NCI-H128 (cell line): ENCODE measurements around the gene ADAMTS4.
"Not testable (repeated sequence)": the region's sequence is repeated elsewhere in the genome, so short reads cannot be mapped to it uniquely, and the experiment has no call there.

Source experiments
- DNase-seq: peaks from one replicate; lab custom pipeline; 2025; ENCODE audit not compliant: unreplicated experiment; lab: John Stamatoyannopoulos, UW

Gene ADAMTS4

GRCh38 chr1:161198897-161199431, at the start of gene ADAMTS4:
TSS of gene ADAMTS4 (minus strand) at chr1:161199054. CDS start at chr1:161198627, 427 bp downstream.
- no peak for DNase-seq

GRCh38 chr1:161244888-161245287, 46.0 kb upstream of the ADAMTS4 start:
- no peak for DNase-seq

- no peak for DNase-seq
Observed at GRCh38 chr1:161242313-161242712, 43.5 kb upstream of the ADAMTS4 start.

- DNase-seq, result no peak
Observed at GRCh38 chr1:161241682-161242081, 42.8 kb upstream of the ADAMTS4 start.

- no peak for DNase-seq
Observed at GRCh38 chr1:161238039-161238473, 39.2 kb upstream of the ADAMTS4 start, which contains the start of gene NR1I3. TSS of gene NR1I3 (minus strand) at chr1:161238203. CDS start at chr1:161236565, 1,638 bp downstream.

GRCh38 chr1:161235957-161236775, 37.3 kb upstream of the ADAMTS4 start:
- DNase-seq, result no peak

- DNase-seq, result no peak
Observed at GRCh38 chr1:161233102-161233501, 34.2 kb upstream of the ADAMTS4 start.

- no peak for DNase-seq
Observed at GRCh38 chr1:161230762-161231161, 31.9 kb upstream of the ADAMTS4 start.

GRCh38 chr1:161229896-161230295, 31.0 kb upstream of the ADAMTS4 start:
- no peak for DNase-seq

GRCh38 chr1:161228032-161228431, 29.2 kb upstream of the ADAMTS4 start:
- DNase-seq, result no peak

- peak; percentile 68 for DNase-seq
Observed at GRCh38 chr1:161227196-161227871, 28.5 kb upstream of the ADAMTS4 start.

GRCh38 chr1:161226759-161227158, 27.9 kb upstream of the ADAMTS4 start:
- DNase-seq, result no peak

- no peak for DNase-seq
Observed at GRCh38 chr1:161226320-161226711, 27.5 kb upstream of the ADAMTS4 start.

GRCh38 chr1:161225534-161226319, 26.9 kb upstream of the ADAMTS4 start, which contains the start of gene TOMM40L:
TSS of gene TOMM40L (plus strand) at chr1:161226060. CDS start at chr1:161226490, 430 bp downstream.
- DNase-seq, result peak; percentile 98

- no peak for DNase-seq
Observed at GRCh38 chr1:161225178-161225533, 26.3 kb upstream of the ADAMTS4 start.

GRCh38 chr1:161224695-161225087, 25.8 kb upstream of the ADAMTS4 start:
- not testable (repeated sequence) for DNase-seq

- no peak for DNase-seq
Observed at GRCh38 chr1:161223805-161224694, 25.2 kb upstream of the ADAMTS4 start.

GRCh38 chr1:161222175-161223019, 23.5 kb upstream of the ADAMTS4 start:
- no peak for DNase-seq

GRCh38 chr1:161220002-161220401, 21.1 kb upstream of the ADAMTS4 start:
- no peak for DNase-seq
